ENCODE data around the gene NEGR1. TPM values are rescaled to one million over a fixed set of nuclear protein-coding genes. Genes with fewer than 3 reads are reported as not detected.

The NEGR1 gene
- total RNA-seq, 1 donor from 2014 or later, result 7.6 TPM

GRCh38 chr1:71498542-71498941 is 783.8 kb downstream of the NEGR1 start:
- H3K4me3 Mint-ChIP-seq (ENCODE audit: unreplicated experiment), result no peak overlapping the region
- no peaks in the 10 kb centered on the region for H3K36me3 Mint-ChIP-seq (ENCODE audit: unreplicated experiment)
- no peak for DNase-seq (ENCODE audit: extremely low spot score, unreplicated experiment)
- no peaks in the 10 kb centered on the region for H3K4me1 Mint-ChIP-seq (ENCODE audit: unreplicated experiment)
- no peak overlapping the region for H3K27ac Mint-ChIP-seq (ENCODE audit: unreplicated experiment)
- H3K9me3 Mint-ChIP-seq (ENCODE audit: unreplicated experiment), result peaks cover 3% of the 10 kb centered on the region
- no peaks in the 10 kb centered on the region for H3K27me3 Mint-ChIP-seq (ENCODE audit: unreplicated experiment)
- no peak for TF ChIP-seq CTCF (IDR thresholded peaks at IDR 0.05)

GRCh38 chr1:71494163-71494562 is 788.2 kb downstream of the NEGR1 start:
- Mint-ChIP-seq H3K4me3 (ENCODE audit: unreplicated experiment) (no peak overlapping the region), H3K27me3 (ENCODE audit: unreplicated experiment) (no peaks in the 10 kb centered on the region), H3K9me3 (ENCODE audit: unreplicated experiment) (peaks cover 3% of the 10 kb centered on the region), H3K4me1 (ENCODE audit: unreplicated experiment) (no peaks in the 10 kb centered on the region), H3K36me3 (ENCODE audit: unreplicated experiment) (no peaks in the 10 kb centered on the region), H3K27ac (ENCODE audit: unreplicated experiment) (no peak overlapping the region)
- TF ChIP-seq CTCF (IDR thresholded peaks at IDR 0.05), result no peak
- no peak for DNase-seq (ENCODE audit: extremely low spot score, unreplicated experiment)

- no peaks in the 10 kb centered on the region for H3K27me3 Mint-ChIP-seq (ENCODE audit: unreplicated experiment)
- no peak for TF ChIP-seq CTCF (IDR thresholded peaks at IDR 0.05)
- DNase-seq (ENCODE audit: extremely low spot score, unreplicated experiment), result no peak
- peaks cover 3% of the 10 kb centered on the region for H3K9me3 Mint-ChIP-seq (ENCODE audit: unreplicated experiment)
- H3K27ac Mint-ChIP-seq (ENCODE audit: unreplicated experiment), result no peak overlapping the region
- no peaks in the 10 kb centered on the region for H3K36me3 Mint-ChIP-seq (ENCODE audit: unreplicated experiment)
- H3K4me1 Mint-ChIP-seq (ENCODE audit: unreplicated experiment), result no peaks in the 10 kb centered on the region
- no peak overlapping the region for H3K4me3 Mint-ChIP-seq (ENCODE audit: unreplicated experiment)
Measured at GRCh38 chr1:71492298-71493041, 789.9 kb downstream of the NEGR1 start.

GRCh38 chr1:71490432-71490831 is 791.9 kb downstream of the NEGR1 start:
- Mint-ChIP-seq H3K27me3 (ENCODE audit: unreplicated experiment) (no peaks in the 10 kb centered on the region), H3K4me1 (ENCODE audit: unreplicated experiment) (no peaks in the 10 kb centered on the region), H3K4me3 (ENCODE audit: unreplicated experiment) (no peak overlapping the region), H3K9me3 (ENCODE audit: unreplicated experiment) (peaks cover 1% of the 10 kb centered on the region), H3K36me3 (ENCODE audit: unreplicated experiment) (no peaks in the 10 kb centered on the region), H3K27ac (ENCODE audit: unreplicated experiment) (no peak overlapping the region)
- no peak for TF ChIP-seq CTCF (IDR thresholded peaks at IDR 0.05)
- DNase-seq (ENCODE audit: extremely low spot score, unreplicated experiment), result no peak

GRCh38 chr1:71488555-71489252 is 793.6 kb downstream of the NEGR1 start:
- no peaks in the 10 kb centered on the region for H3K9me3 Mint-ChIP-seq (ENCODE audit: unreplicated experiment)
- no peak overlapping the region for H3K4me3 Mint-ChIP-seq (ENCODE audit: unreplicated experiment)
- H3K27ac Mint-ChIP-seq (ENCODE audit: unreplicated experiment), result no peak overlapping the region
- DNase-seq (ENCODE audit: extremely low spot score, unreplicated experiment), result no peak
- H3K36me3 Mint-ChIP-seq (ENCODE audit: unreplicated experiment), result no peaks in the 10 kb centered on the region
- H3K27me3 Mint-ChIP-seq (ENCODE audit: unreplicated experiment), result no peaks in the 10 kb centered on the region
- H3K4me1 Mint-ChIP-seq (ENCODE audit: unreplicated experiment), result no peaks in the 10 kb centered on the region
- TF ChIP-seq CTCF (IDR thresholded peaks at IDR 0.05), result no peak
